ENCODE data around the gene SMTNL2.

DNA sequence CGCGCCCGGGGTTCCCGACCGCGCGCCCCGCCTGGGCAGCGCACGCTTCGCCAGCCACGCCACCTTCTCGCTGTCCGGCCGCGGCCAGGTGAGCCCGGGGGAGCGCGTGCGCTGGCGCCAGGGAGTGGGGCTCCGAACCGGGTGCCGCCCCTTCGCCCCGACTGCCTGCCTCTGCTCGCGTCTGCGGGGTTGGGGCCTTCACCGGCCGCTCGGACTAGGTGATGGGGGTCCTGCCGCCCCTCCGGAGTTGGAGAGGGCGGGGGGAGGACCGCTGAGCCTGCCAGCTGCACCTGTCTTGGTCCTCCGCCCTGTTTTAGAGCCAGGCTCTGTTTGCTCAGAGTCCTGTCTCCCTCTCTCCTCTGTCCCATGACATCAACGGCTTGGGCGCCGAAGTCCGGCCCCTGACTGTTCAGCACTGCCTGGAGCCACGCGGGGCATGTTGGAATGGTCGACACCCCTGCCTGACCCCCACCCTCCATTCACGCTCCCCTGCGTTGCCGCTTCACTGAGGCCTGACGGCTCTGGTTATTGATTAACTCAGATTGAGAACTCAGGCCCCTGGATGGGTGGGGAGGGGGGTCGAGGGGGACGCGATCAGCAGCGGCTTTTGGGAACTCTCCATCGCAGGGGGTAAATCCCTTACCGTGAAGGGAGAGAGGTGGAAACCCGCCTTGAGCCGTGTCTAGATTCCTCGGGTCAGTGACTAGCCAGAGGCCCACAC lies 748 bp downstream of the SMTNL2 start:
- TF ChIP-seq, protein P1, sequence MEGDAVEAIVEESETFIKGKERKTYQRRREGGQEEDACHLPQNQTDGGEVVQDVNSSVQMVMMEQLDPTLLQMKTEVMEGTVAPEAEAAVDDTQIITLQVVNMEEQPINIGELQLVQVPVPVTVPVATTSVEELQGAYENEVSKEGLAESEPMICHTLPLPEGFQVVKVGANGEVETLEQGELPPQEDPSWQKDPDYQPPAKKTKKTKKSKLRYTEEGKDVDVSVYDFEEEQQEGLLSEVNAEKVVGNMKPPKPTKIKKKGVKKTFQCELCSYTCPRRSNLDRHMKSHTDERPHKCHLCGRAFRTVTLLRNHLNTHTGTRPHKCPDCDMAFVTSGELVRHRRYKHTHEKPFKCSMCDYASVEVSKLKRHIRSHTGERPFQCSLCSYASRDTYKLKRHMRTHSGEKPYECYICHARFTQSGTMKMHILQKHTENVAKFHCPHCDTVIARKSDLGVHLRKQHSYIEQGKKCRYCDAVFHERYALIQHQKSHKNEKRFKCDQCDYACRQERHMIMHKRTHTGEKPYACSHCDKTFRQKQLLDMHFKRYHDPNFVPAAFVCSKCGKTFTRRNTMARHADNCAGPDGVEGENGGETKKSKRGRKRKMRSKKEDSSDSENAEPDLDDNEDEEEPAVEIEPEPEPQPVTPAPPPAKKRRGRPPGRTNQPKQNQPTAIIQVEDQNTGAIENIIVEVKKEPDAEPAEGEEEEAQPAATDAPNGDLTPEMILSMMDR (IDR thresholded peaks at IDR 0.05), result no peak
- TF ChIP-seq POLR2A (IDR thresholded peaks at IDR 0.05), result no peak
